Sigmoid colon (tissue), 7 donors: ENCODE results near the gene UCHL1. TPM values are rescaled to one million over a fixed set of nuclear protein-coding genes. Genes with fewer than 3 reads are reported as not detected.
"Not testable (repeated sequence)": the region's sequence is repeated elsewhere in the genome, so short reads cannot be mapped to it uniquely, and the experiment has no call there.

ENCODE experiments used
- DNase-seq: peaks from one replicate; pipeline ENCODE4 v3.0.0-alpha.2; 2019
- H3K27ac ChIP-seq, 4 donors: fragments of 200-600 bp; sonication (generic); one replicate each; pipeline ENCODE4 v1.5.1; 2016 to 2019; ENCODE audit warnings: mild to moderate bottlenecking in 1 of 4
- H3K27me3 ChIP-seq, 3 donors: fragments of 200-600 bp; sonication (generic); one replicate each; pipeline ENCODE4 v1.5.1; 2019; ENCODE audit warnings: mild to moderate bottlenecking in 1 of 3
- H3K36me3 ChIP-seq, 4 donors: fragments of 200-600 bp; sonication (generic); one replicate each; pipeline ENCODE4 v1.5.1; 2016 to 2019
- H3K4me1 ChIP-seq, 4 donors: fragments of 200-600 bp; sonication (generic); one replicate each; pipeline ENCODE4 v1.5.1; 2017 to 2019
- H3K4me3 ChIP-seq, 4 donors: fragments of 200-600 bp; sonication (generic); one replicate each; pipeline ENCODE4 v1.5.1; 2017 to 2019; ENCODE audit warnings: mild to moderate bottlenecking in 2 of 4, moderate library complexity in 1 of 4
- H3K9me3 ChIP-seq, 4 donors: fragments of 200-600 bp in 3 of 4; sonication (generic) in 3 of 4; one replicate each; pipeline versions ENCODE4 v1.5.1 to v1.6.1; 2013 to 2019
- EP300 ChIP-seq, 4 donors: sonication (generic); formaldehyde crosslinking; IDR thresholded peaks; one replicate each; pipeline ENCODE4 v1.6.1; 2017; ENCODE audit warnings: antibody characterized with exemption in 4 of 4
- POLR2A ChIP-seq, 2 donors: fragments of 450-650 bp; IDR thresholded peaks; one replicate each; pipeline ENCODE4 v1.6.1; 2016; ENCODE audit warnings: antibody characterized with exemption in 2 of 2, mild to moderate bottlenecking in 2 of 2, moderate library complexity in 2 of 2
- POLR2AphosphoS5 ChIP-seq, 4 donors: sonication (generic); formaldehyde crosslinking; IDR thresholded peaks; one replicate each; pipeline ENCODE4 v1.6.1; 2017; ENCODE audit warnings: antibody characterized with exemption in 4 of 4
- WGBS, 2 donors: extraction: QIAGEN DNeasy Blood & Tissue Kit; methylation state at CpG; one replicate each; pipeline ENCODE4 v1.1.7; 2013; 5-methylcytosine and 5-hydroxymethylcytosine counted together
- intact Hi-C: fragments of 100-400 bp; cut with DNase I; formaldehyde crosslinking; loops from one replicate; pipeline ENCODE4 v1.15.1; 2023
- polyA plus RNA-seq, 3 donors: library from polyadenylated mRNA; stranded (reverse); fragments of 200-250 nt; gene quantifications; one replicate each; pipeline ENCODE4 v1.2.3, GENCODE V29; 2013
- total RNA-seq, 4 donors: library from RNA; depleted of rRNA; stranded (reverse); fragments of >200 nt; gene quantifications; one replicate each; pipeline ENCODE4 v1.1.0, GENCODE V29; 2016
- TF ChIP-seq, protein P1 (sequence below), 4 experiments: fragments of 450-650 bp in 3 of 4; fragments of 200-600 bp in 1 of 4; IDR thresholded peaks; one replicate each; pipeline ENCODE4 v1.5.1; 2016 to 2019; ENCODE audit warnings: antibody characterized with exemption in 4 of 4, mild to moderate bottlenecking in 3 of 4, moderate library complexity in 2 of 4
- donor health status: healthy with polysubstance abuse.
- donor health status: Bipolar disorder and iron deficiency.
- donor health status: healthy.

UCHL1 gene
- total and polyA plus RNA-seq, 7 donors: 11.4 to 247 (median 108) TPM; not detected in 1

DNA sequence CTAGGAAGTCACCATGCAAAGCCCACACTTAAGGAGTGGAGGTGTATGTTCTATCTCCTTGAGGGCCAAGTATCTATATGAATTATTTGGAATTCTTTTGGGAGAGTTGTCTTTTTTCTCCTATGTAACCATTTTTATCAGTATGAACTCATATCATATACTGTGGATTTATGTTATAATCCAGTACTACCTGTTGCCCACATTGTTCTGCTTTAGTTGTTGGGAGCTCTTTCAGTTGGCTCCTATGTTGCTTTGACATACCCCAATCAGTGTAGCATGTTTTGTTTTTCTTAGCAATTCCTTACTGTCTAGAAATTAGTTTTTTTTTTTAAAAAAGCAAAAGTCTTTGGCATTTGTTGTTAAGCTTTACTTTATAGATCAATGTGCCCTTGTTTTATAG lies 13.0 kb downstream of the UCHL1 start:
- TF ChIP-seq EP300 (IDR thresholded peaks at IDR 0.05): no peak
- TF ChIP-seq POLR2AphosphoS5 (IDR thresholded peaks at IDR 0.05): no peak
- no peak for TF ChIP-seq POLR2A (IDR thresholded peaks at IDR 0.05)
- TF ChIP-seq, protein P1, sequence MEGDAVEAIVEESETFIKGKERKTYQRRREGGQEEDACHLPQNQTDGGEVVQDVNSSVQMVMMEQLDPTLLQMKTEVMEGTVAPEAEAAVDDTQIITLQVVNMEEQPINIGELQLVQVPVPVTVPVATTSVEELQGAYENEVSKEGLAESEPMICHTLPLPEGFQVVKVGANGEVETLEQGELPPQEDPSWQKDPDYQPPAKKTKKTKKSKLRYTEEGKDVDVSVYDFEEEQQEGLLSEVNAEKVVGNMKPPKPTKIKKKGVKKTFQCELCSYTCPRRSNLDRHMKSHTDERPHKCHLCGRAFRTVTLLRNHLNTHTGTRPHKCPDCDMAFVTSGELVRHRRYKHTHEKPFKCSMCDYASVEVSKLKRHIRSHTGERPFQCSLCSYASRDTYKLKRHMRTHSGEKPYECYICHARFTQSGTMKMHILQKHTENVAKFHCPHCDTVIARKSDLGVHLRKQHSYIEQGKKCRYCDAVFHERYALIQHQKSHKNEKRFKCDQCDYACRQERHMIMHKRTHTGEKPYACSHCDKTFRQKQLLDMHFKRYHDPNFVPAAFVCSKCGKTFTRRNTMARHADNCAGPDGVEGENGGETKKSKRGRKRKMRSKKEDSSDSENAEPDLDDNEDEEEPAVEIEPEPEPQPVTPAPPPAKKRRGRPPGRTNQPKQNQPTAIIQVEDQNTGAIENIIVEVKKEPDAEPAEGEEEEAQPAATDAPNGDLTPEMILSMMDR (IDR thresholded peaks at IDR 0.05): no peak
- H3K27ac ChIP-seq: no peak overlapping the region
- no peaks in the 10 kb centered on the region for H3K9me3 ChIP-seq
- no peaks in the 10 kb centered on the region for H3K36me3 ChIP-seq
- intact Hi-C loops: no loop called here
- DNase-seq: no peak
- no peaks in the 10 kb centered on the region for H3K27me3 ChIP-seq
- H3K4me1 ChIP-seq: no peaks in the 10 kb centered on the region
- H3K4me3 ChIP-seq: no peak overlapping the region

DNA sequence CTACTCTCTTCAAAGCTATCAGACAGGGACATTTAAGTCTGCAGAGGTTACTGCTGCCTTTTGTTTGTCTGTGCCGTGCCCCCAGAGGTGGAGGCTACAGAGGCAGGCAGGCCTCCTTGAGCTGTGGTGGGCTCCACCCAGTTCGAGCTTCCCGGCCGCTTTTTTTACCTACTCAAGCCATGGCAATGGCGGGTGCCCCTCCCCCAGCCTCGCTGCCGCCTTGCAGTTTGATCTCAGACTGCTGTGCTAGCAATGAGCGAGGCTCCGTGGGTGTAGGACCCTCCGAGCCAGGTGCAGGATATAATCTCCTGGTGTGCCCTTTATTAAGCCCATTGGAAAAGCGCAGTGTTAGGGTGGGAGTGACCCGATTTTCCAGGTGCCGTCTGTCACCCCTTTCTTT lies 19.2 kb downstream of the UCHL1 start:
- 86 to 94% methylated on average over 13 of the region's 13 CpGs for WGBS, 2 donors
- H3K9me3 ChIP-seq, H3K4me1 ChIP-seq, DNase-seq, H3K4me3 ChIP-seq, H3K27me3 ChIP-seq, H3K36me3 ChIP-seq, intact Hi-C loops, H3K27ac ChIP-seq: not testable (repeated sequence)

DNA sequence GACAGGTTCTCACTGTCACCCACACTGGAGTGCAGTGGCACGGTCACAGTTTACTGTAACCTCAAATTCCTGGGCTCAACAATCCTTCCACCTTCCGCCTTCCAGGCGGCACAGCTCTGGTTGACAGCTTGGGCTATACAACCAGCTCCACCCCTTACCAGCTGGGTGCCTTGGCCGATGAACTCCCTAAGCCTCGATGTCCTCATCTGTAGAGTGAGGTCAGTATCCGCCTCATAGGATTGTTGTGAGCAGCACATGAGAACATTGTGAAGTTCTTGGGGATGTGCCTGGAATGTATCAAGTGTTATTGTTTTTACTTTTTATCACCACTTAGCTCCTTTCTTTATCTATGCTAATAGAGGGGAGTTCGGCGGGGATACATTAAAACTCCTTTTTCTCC lies 23.3 kb downstream of the UCHL1 start:
- TF ChIP-seq, protein P1 (IDR thresholded peaks at IDR 0.05): no peak
- no peaks in the 10 kb centered on the region for H3K27me3 ChIP-seq
- H3K4me1 ChIP-seq: no peaks in the 10 kb centered on the region
- DNase-seq: no peak
- no peaks in the 10 kb centered on the region for H3K36me3 ChIP-seq
- H3K27ac ChIP-seq: no peak overlapping the region
- H3K4me3 ChIP-seq: no peak overlapping the region
- no peaks in the 10 kb centered on the region for H3K9me3 ChIP-seq
- WGBS, 2 donors: 69 to 77% methylated on average over 8 of the region's 8 CpGs
- intact Hi-C loops: loop anchor here (1.0 to 5.0 kb wide), 3 partner anchors 82 to 602 kb away; no protein-coding TSS in a partner anchor

DNA sequence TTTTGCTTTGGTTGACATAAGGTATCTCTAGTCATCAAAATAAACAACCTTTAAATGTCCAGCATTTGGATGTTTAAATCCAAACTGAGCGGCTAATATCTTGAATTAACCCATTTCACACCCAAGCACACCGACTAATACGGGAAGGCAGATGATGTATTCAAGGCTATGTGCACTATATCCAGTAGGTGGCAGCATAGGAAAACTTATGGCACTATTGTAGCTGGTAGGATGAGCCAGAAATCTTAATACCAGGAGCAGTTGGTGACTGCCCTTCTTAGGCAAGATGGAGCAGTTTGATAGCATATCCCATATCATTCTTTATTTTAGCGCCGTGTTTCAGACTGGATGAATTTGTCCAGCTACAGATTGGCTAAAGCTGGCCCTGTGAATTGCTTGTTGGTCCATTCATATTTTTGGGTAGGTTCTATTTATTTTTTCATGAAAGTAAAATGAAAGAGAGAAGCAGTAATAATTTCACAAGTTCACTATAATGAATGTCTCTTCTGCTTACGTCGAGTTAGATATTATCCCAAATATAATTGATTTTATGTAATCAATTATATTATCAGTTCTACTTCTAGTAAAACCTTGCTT lies 24.4 kb downstream of the UCHL1 start:
- DNase-seq: peak; percentile 64
- Histone ChIP-seq H3K9me3 (no peaks in the 10 kb centered on the region), H3K27ac (no peak overlapping the region), H3K4me1 (no peaks in the 10 kb centered on the region), H3K27me3 (no peaks in the 10 kb centered on the region), H3K36me3 (no peaks in the 10 kb centered on the region), H3K4me3 (no peak overlapping the region)
- TF ChIP-seq, protein P1 (IDR thresholded peaks at IDR 0.05): peak; percentile 75 to 94 (median 83)
- TF ChIP-seq EP300 (IDR thresholded peaks at IDR 0.05) (no peak), POLR2AphosphoS5 (IDR thresholded peaks at IDR 0.05) (peak in 1 of 4 donors; percentile 28), POLR2A (IDR thresholded peaks at IDR 0.05) (no peak)
- 18 to 20% methylated on average over 7 of the region's 7 CpGs for WGBS, 2 donors
- intact Hi-C loops: loop anchor here (1.0 to 5.0 kb wide), 3 partner anchors 81 to 601 kb away; no protein-coding TSS in a partner anchor

DNA sequence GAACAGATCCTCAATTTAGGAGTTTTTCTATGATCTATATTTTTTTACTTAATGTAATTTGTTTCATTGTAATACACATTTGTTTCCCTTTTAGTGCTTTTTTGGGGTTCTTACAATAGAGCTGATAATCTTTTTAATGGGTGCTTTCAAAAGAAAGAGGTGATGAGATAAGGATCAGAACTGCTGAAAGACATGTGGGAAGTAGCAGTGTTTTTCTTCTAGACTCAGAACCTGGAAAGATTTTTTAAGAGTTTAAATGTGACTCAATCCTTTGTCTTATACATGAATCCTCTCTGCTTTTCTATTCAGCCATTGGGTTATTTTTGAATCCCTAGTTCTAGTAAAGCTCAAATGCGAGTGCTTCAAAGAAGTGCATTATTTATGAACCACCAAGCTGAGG lies 25.6 kb downstream of the UCHL1 start:
- Histone ChIP-seq H3K4me1 (no peaks in the 10 kb centered on the region), H3K36me3 (no peaks in the 10 kb centered on the region), H3K9me3 (no peaks in the 10 kb centered on the region), H3K27me3 (no peaks in the 10 kb centered on the region), H3K4me3 (no peak overlapping the region), H3K27ac (no peak overlapping the region)
- TF ChIP-seq, protein P1 (IDR thresholded peaks at IDR 0.05): no peak
- no peak for TF ChIP-seq POLR2A (IDR thresholded peaks at IDR 0.05)
- no peak for TF ChIP-seq POLR2AphosphoS5 (IDR thresholded peaks at IDR 0.05)
- TF ChIP-seq EP300 (IDR thresholded peaks at IDR 0.05): no peak
- no peak for DNase-seq
- WGBS, 2 donors: 0 to 1% methylated on average over 1 of the region's 1 CpG
- intact Hi-C loops: loop anchor here (5.0 kb wide), 2 partner anchors 80 to 600 kb away; no protein-coding TSS in a partner anchor
